ENCODE measurements around the gene PKD1L1. TPM values are rescaled to one million over a fixed set of nuclear protein-coding genes. Genes with fewer than 3 reads are reported as not detected.

The PKD1L1 gene
- total and polyA plus RNA-seq, 4 donors: 0.52 to 1.2 TPM; not detected in 2

GRCh38 chr7:47780555-47780954 is 167.7 kb downstream of the PKD1L1 start:
- intact Hi-C loops (cut with DNase I): loop anchor here in 1 of 2 donors (5.0 to 10.0 kb wide), 2 partner anchors 128 to 196 kb away; partner anchors contain the start of gene TNS3
- WGBS, 2 donors: 91 to 97% methylated on average over 5 of the region's 5 CpGs
- peaks cover 6 to 13% of the 10 kb centered on the region in 2 donors for H3K4me1 ChIP-seq (ENCODE audit: control insufficient read depth in 1 of 2, insufficient read depth in 2 of 2, low read length in 2 of 2)

DNA sequence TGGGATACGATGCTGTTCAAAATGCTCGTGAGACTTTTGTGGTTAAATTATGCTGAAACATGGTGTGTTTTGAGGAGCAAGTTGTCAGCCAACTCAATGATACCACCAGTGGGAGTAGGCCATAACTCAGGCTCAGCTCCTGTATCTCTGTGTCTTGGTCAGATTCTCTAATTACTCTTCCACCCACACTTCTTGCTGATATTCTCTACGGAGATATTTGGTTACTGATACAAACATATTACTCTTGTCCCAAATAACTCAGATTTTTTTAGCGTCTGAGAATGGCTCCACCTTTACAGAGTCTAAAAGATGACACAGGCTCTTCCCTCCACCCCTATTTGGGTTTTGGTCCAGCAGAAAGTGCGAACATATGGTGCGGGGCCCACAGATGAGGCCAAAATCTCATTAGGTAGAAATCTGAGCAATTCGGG is 168.9 kb downstream of the PKD1L1 start:
- no peaks in the 10 kb centered on the region for H3K27me3 ChIP-seq (ENCODE audit: control insufficient read depth in 1 of 2, insufficient read depth in 2 of 2, low read length in 1 of 2)
- H3K27ac ChIP-seq (ENCODE audit: low read depth in 1 of 2, low read length in 2 of 2): no peak overlapping the region
- WGBS, 2 donors: 86 to 88% methylated on average over 7 of the region's 7 CpGs
- ATAC-seq (ENCODE audit: low FRiP score) (no peak), DNase-seq (no peak)
- no peak overlapping the region for H3K4me3 ChIP-seq (ENCODE audit: low read length in 2 of 2)
- no peaks in the 10 kb centered on the region for H3K36me3 ChIP-seq (ENCODE audit: control insufficient read depth in 1 of 2, insufficient read depth in 2 of 2, low read length in 1 of 2)
- H3K9me3 ChIP-seq (ENCODE audit: control insufficient read depth, low read length): no peaks in the 10 kb centered on the region
- intact Hi-C loops (cut with DNase I): loop anchor here in 1 of 2 donors (10.0 kb wide), 1 partner anchor 205 kb away; no protein-coding TSS in a partner anchor
- H3K4me1 ChIP-seq (ENCODE audit: control insufficient read depth in 1 of 2, insufficient read depth in 2 of 2, low read length in 2 of 2): peaks cover 9% of the 10 kb centered on the region in 2 donors

More at GRCh38 chr7:47780555-47780954, 167.7 kb downstream of the PKD1L1 start:
- Histone ChIP-seq H3K9me3 (ENCODE audit: control insufficient read depth, low read length) (no peaks in the 10 kb centered on the region), H3K27ac (ENCODE audit: low read depth in 1 of 2, low read length in 2 of 2) (no peak overlapping the region), H3K36me3 (ENCODE audit: control insufficient read depth in 1 of 2, insufficient read depth in 2 of 2, low read length in 1 of 2) (no peaks in the 10 kb centered on the region), H3K27me3 (ENCODE audit: control insufficient read depth in 1 of 2, insufficient read depth in 2 of 2, low read length in 1 of 2) (no peaks in the 10 kb centered on the region), H3K4me3 (ENCODE audit: low read length in 2 of 2) (no peak overlapping the region)
- DNase-seq (no peak), ATAC-seq (ENCODE audit: low FRiP score) (no peak)

DNA sequence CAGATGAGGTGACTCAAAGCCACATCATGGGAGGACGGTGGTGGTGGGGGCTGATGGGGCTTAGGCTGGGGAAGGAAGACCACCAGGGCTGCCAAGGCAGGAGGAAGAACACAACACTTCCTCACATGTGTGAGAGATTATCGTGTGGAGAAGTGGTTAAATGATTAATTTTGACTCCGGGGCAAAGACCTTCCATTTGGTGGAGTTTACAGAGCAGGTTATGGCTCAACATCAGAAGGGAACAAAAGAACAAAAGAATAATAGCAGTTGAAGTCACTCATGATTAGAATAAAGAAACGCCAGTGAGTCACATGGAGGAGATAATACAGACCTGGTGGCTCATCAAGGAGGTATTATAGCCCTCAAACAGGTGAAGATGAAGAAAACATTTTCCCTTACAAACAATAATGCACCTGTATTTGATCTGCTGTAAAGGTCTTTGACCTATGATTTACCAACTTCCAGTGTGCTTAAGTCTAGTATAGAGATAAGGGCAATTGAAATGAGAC is 170.1 kb downstream of the PKD1L1 start:
- no peak overlapping the region for H3K27ac ChIP-seq (ENCODE audit: low read depth in 1 of 2, low read length in 2 of 2)
- no peak overlapping the region for H3K4me3 ChIP-seq (ENCODE audit: low read length in 2 of 2)
- H3K36me3 ChIP-seq (ENCODE audit: control insufficient read depth in 1 of 2, insufficient read depth in 2 of 2, low read length in 1 of 2): no peaks in the 10 kb centered on the region
- 90 to 96% methylated on average over 4 of the region's 4 CpGs for WGBS, 2 donors
- intact Hi-C loops (cut with DNase I): loop anchor here in 1 of 2 donors (10.0 kb wide), 1 partner anchor 203 kb away; no protein-coding TSS in a partner anchor
- peaks cover 9% of the 10 kb centered on the region in 2 donors for H3K4me1 ChIP-seq (ENCODE audit: control insufficient read depth in 1 of 2, insufficient read depth in 2 of 2, low read length in 2 of 2)
- ATAC-seq (ENCODE audit: low FRiP score): no peak
- H3K27me3 ChIP-seq (ENCODE audit: control insufficient read depth in 1 of 2, insufficient read depth in 2 of 2, low read length in 1 of 2): no peaks in the 10 kb centered on the region
- no peaks in the 10 kb centered on the region for H3K9me3 ChIP-seq (ENCODE audit: control insufficient read depth, low read length)
- no peak for DNase-seq

- Histone ChIP-seq H3K27me3 (ENCODE audit: control insufficient read depth in 1 of 2, insufficient read depth in 2 of 2, low read length in 1 of 2) (no peaks in the 10 kb centered on the region), H3K36me3 (ENCODE audit: control insufficient read depth in 1 of 2, insufficient read depth in 2 of 2, low read length in 1 of 2) (no peaks in the 10 kb centered on the region), H3K4me3 (ENCODE audit: low read length in 2 of 2) (no peak overlapping the region), H3K27ac (ENCODE audit: low read depth in 1 of 2, low read length in 2 of 2) (no peak overlapping the region), H3K9me3 (ENCODE audit: control insufficient read depth, low read length) (no peaks in the 10 kb centered on the region), H3K4me1 (ENCODE audit: control insufficient read depth in 1 of 2, insufficient read depth in 2 of 2, low read length in 2 of 2) (peaks cover 8 to 9% of the 10 kb centered on the region in 2 donors)
- ATAC-seq (ENCODE audit: low FRiP score) (no peak), DNase-seq (no peak)
- intact Hi-C loops (cut with DNase I): loop anchor here in 1 of 2 donors (10.0 kb wide), 1 partner anchor 203 kb away; no protein-coding TSS in a partner anchor
- 97% methylated on average over 1 of the region's 1 CpG for WGBS, 2 donors
These were observed 170.6 kb downstream of the PKD1L1 start for GRCh38 chr7:47777531-47778152.

GRCh38 chr7:47776335-47776734 is 171.9 kb downstream of the PKD1L1 start:
- ATAC-seq (ENCODE audit: low FRiP score) (no peak), DNase-seq (no peak)
- H3K4me3 ChIP-seq (ENCODE audit: low read length in 2 of 2): no peak overlapping the region

DNA sequence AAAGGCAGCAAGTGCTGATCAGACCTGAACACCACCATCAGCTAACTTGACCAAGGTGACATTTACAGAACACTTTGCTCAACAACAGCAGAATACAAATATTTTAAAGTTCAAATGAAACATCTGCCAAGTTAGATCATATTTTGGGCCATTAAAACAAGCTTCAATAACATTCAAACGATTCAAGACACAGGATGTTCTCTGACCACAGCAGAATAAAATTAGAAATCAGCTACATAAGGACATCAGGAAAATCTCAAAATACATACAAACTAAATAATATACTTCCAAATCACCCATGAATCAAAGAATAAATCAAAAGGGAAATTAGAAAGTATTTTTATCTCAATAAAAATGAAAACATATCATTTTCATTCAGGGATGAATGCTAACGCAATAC is 173.0 kb downstream of the PKD1L1 start:
- Histone ChIP-seq H3K4me3 (ENCODE audit: low read length in 2 of 2) (no peak overlapping the region), H3K9me3 (ENCODE audit: control insufficient read depth, low read length) (no peaks in the 10 kb centered on the region), H3K36me3 (ENCODE audit: control insufficient read depth in 1 of 2, insufficient read depth in 2 of 2, low read length in 1 of 2) (no peaks in the 10 kb centered on the region), H3K27ac (ENCODE audit: low read depth in 1 of 2, low read length in 2 of 2) (no peak overlapping the region), H3K27me3 (ENCODE audit: control insufficient read depth in 1 of 2, insufficient read depth in 2 of 2, low read length in 1 of 2) (no peaks in the 10 kb centered on the region), H3K4me1 (ENCODE audit: control insufficient read depth in 1 of 2, insufficient read depth in 2 of 2, low read length in 2 of 2) (peaks cover 4% of the 10 kb centered on the region in 2 donors)
- ATAC-seq (ENCODE audit: low FRiP score) (no peak), DNase-seq (no peak)
- 24 to 38% methylated on average over 2 of the region's 2 CpGs for WGBS, 2 donors
- intact Hi-C loops (cut with DNase I): loop anchor here in 1 of 2 donors (10.0 kb wide), 1 partner anchor 200 kb away; no protein-coding TSS in a partner anchor

More at GRCh38 chr7:47776335-47776734, 171.9 kb downstream of the PKD1L1 start:
- intact Hi-C loops (cut with DNase I): loop anchor here in 1 of 2 donors (10.0 kb wide), 1 partner anchor 202 kb away; no protein-coding TSS in a partner anchor
- Histone ChIP-seq H3K27ac (ENCODE audit: low read depth in 1 of 2, low read length in 2 of 2) (no peak overlapping the region), H3K9me3 (ENCODE audit: control insufficient read depth, low read length) (no peaks in the 10 kb centered on the region), H3K27me3 (ENCODE audit: control insufficient read depth in 1 of 2, insufficient read depth in 2 of 2, low read length in 1 of 2) (no peaks in the 10 kb centered on the region), H3K36me3 (ENCODE audit: control insufficient read depth in 1 of 2, insufficient read depth in 2 of 2, low read length in 1 of 2) (no peaks in the 10 kb centered on the region), H3K4me1 (ENCODE audit: control insufficient read depth in 1 of 2, insufficient read depth in 2 of 2, low read length in 2 of 2) (peaks cover 4% of the 10 kb centered on the region in 2 donors)
- WGBS, 2 donors: 96 to 98% methylated on average over 1 of the region's 1 CpG

- no peaks in the 10 kb centered on the region for H3K36me3 ChIP-seq (ENCODE audit: control insufficient read depth in 1 of 2, insufficient read depth in 2 of 2, low read length in 1 of 2)
- no peaks in the 10 kb centered on the region for H3K9me3 ChIP-seq (ENCODE audit: control insufficient read depth, low read length)
- DNase-seq (no peak), ATAC-seq (ENCODE audit: low FRiP score) (no peak)
- H3K4me1 ChIP-seq (ENCODE audit: control insufficient read depth in 1 of 2, insufficient read depth in 2 of 2, low read length in 2 of 2): peaks cover 4% of the 10 kb centered on the region in 2 donors
- intact Hi-C loops (cut with DNase I): loop anchor here (5.0 to 10.0 kb wide), 2 partner anchors 45 to 198 kb away; no protein-coding TSS in a partner anchor
- H3K27ac ChIP-seq (ENCODE audit: low read depth in 1 of 2, low read length in 2 of 2): peak overlapping the region in 1 of 2 donors; percentile 94
- 91 to 94% methylated on average over 4 of the region's 4 CpGs for WGBS, 2 donors
- H3K4me3 ChIP-seq (ENCODE audit: low read length in 2 of 2): no peak overlapping the region
- no peaks in the 10 kb centered on the region for H3K27me3 ChIP-seq (ENCODE audit: control insufficient read depth in 1 of 2, insufficient read depth in 2 of 2, low read length in 1 of 2)
These were observed 175.8 kb downstream of the PKD1L1 start for GRCh38 chr7:47772492-47772891.

DNA sequence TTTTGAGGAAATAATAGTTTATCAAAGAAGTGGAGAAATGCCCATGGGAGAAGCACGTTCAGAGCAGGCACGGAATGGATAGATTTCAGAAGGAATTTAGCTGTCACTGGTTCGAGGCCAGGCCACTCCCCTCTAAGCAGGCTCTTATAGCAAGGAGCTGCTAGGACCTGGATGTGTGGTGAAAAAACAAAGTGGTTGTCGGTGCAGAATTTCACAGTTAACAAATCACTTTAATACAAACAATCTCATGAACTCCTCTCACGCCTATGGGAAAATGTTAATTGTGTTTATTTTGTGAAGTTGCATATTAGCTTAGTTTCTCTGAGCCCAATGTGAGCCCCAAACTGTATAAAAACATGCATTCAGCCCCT is 176.3 kb downstream of the PKD1L1 start:
- 11% methylated on average over 5 of the region's 5 CpGs for WGBS, 2 donors
- ATAC-seq (ENCODE audit: low FRiP score) (peak; percentile 62), DNase-seq (no peak)
- intact Hi-C loops (cut with DNase I): loop anchor here (5.0 to 10.0 kb wide), 2 partner anchors 45 to 197 kb away; no protein-coding TSS in a partner anchor
- H3K27me3 ChIP-seq (ENCODE audit: control insufficient read depth in 1 of 2, insufficient read depth in 2 of 2, low read length in 1 of 2): no peaks in the 10 kb centered on the region
- H3K4me3 ChIP-seq (ENCODE audit: low read length in 2 of 2): no peak overlapping the region
- peak overlapping the region; percentile 82 to 94 for H3K27ac ChIP-seq (ENCODE audit: low read depth in 1 of 2, low read length in 2 of 2)
- H3K36me3 ChIP-seq (ENCODE audit: control insufficient read depth in 1 of 2, insufficient read depth in 2 of 2, low read length in 1 of 2): no peaks in the 10 kb centered on the region
- peaks cover 4% of the 10 kb centered on the region in 2 donors for H3K4me1 ChIP-seq (ENCODE audit: control insufficient read depth in 1 of 2, insufficient read depth in 2 of 2, low read length in 2 of 2)
- no peaks in the 10 kb centered on the region for H3K9me3 ChIP-seq (ENCODE audit: control insufficient read depth, low read length)
